ENCODE data around the gene NCAM2. TPM values are rescaled to one million over a fixed set of nuclear protein-coding genes. Genes with fewer than 3 reads are reported as not detected.

Gene NCAM2
- total RNA-seq, 4 donors from 2014 or later: 0.96 to 1.6 TPM; not detected in 2

GRCh38 chr21:21034036-21034435 is 35.8 kb downstream of the NCAM2 start:
- intact Hi-C loops (cut with DNase I; ENCODE audit: low total_unique reads): no loop called here
- in situ Hi-C loops (cut with MboI; ENCODE audit: low pct_ligation_motif_present in 1 of 4, low pct_unique_long_range_greater_than_20kb in 1 of 4, low sequenced_read_pairs in 3 of 4): no loop called here
- WGBS, 2 donors (ENCODE audit: low coverage in 1 of 2): 86 to 100% methylated on average over 2 of the region's 2 CpGs
- Histone ChIP-seq H3K9me3 (no peaks in the 10 kb centered on the region), H3K36me3 (no peaks in the 10 kb centered on the region), H3K27ac (no peak overlapping the region), H3K27me3 (no peaks in the 10 kb centered on the region), H3K4me3 (no peak overlapping the region), H3K4me1 (no peaks in the 10 kb centered on the region)
- TF ChIP-seq CTCF (IDR thresholded peaks at IDR 0.05): no peak
- TF ChIP-seq POLR2AphosphoS5 (IDR thresholded peaks at IDR 0.05): no peak
- no peak for TF ChIP-seq POLR2A (IDR thresholded peaks at IDR 0.05)
- TF ChIP-seq EP300 (IDR thresholded peaks at IDR 0.05; ENCODE audit: low read depth): no peak
- DNase-seq: no peak

- Histone ChIP-seq H3K36me3 (no peaks in the 10 kb centered on the region), H3K4me3 (no peak overlapping the region), H3K9me3 (no peaks in the 10 kb centered on the region), H3K27me3 (no peaks in the 10 kb centered on the region), H3K4me1 (no peaks in the 10 kb centered on the region), H3K27ac (no peak overlapping the region)
- intact Hi-C loops (cut with DNase I; ENCODE audit: low total_unique reads) (no loop called here), in situ Hi-C loops (cut with MboI; ENCODE audit: low pct_ligation_motif_present in 1 of 4, low pct_unique_long_range_greater_than_20kb in 1 of 4, low sequenced_read_pairs in 3 of 4) (no loop called here)
- 73 to 78% methylated on average over 6 of the region's 6 CpGs for WGBS, 2 donors (ENCODE audit: low coverage in 1 of 2)
- no peak for DNase-seq
- TF ChIP-seq POLR2A (IDR thresholded peaks at IDR 0.05) (no peak), EP300 (IDR thresholded peaks at IDR 0.05; ENCODE audit: low read depth) (no peak), POLR2AphosphoS5 (IDR thresholded peaks at IDR 0.05) (no peak), CTCF (IDR thresholded peaks at IDR 0.05) (no peak)
These were observed 41.5 kb downstream of the NCAM2 start for GRCh38 chr21:21039624-21040170.

GRCh38 chr21:21045518-21045917 is 47.3 kb downstream of the NCAM2 start:
- no peak for DNase-seq
- Histone ChIP-seq H3K27ac (no peak overlapping the region), H3K27me3 (no peaks in the 10 kb centered on the region), H3K4me3 (no peak overlapping the region), H3K9me3 (no peaks in the 10 kb centered on the region), H3K4me1 (no peaks in the 10 kb centered on the region), H3K36me3 (no peaks in the 10 kb centered on the region)
- no peak for TF ChIP-seq POLR2AphosphoS5 (IDR thresholded peaks at IDR 0.05)
- no peak for TF ChIP-seq EP300 (IDR thresholded peaks at IDR 0.05; ENCODE audit: low read depth)
- TF ChIP-seq CTCF (IDR thresholded peaks at IDR 0.05): no peak
- no peak for TF ChIP-seq POLR2A (IDR thresholded peaks at IDR 0.05)
- in situ Hi-C loops (cut with MboI; ENCODE audit: low pct_ligation_motif_present in 1 of 4, low pct_unique_long_range_greater_than_20kb in 1 of 4, low sequenced_read_pairs in 3 of 4): no loop called here
- 27 to 70% methylated on average over 1 to 3 of the region's 3 CpGs for WGBS, 2 donors (ENCODE audit: low coverage in 1 of 2)
- intact Hi-C loops (cut with DNase I; ENCODE audit: low total_unique reads): no loop called here

GRCh38 chr21:21046063-21046462 is 47.9 kb downstream of the NCAM2 start:
- in situ Hi-C loops (cut with MboI; ENCODE audit: low pct_ligation_motif_present in 1 of 4, low pct_unique_long_range_greater_than_20kb in 1 of 4, low sequenced_read_pairs in 3 of 4): no loop called here
- no peak for TF ChIP-seq EP300 (IDR thresholded peaks at IDR 0.05; ENCODE audit: low read depth)
- TF ChIP-seq CTCF (IDR thresholded peaks at IDR 0.05): no peak
- TF ChIP-seq POLR2AphosphoS5 (IDR thresholded peaks at IDR 0.05): no peak
- TF ChIP-seq POLR2A (IDR thresholded peaks at IDR 0.05): no peak
- no peak overlapping the region for H3K4me3 ChIP-seq
- no peaks in the 10 kb centered on the region for H3K27me3 ChIP-seq
- DNase-seq: no peak
- intact Hi-C loops (cut with DNase I; ENCODE audit: low total_unique reads): no loop called here
- WGBS, 2 donors (ENCODE audit: low coverage in 1 of 2): 57 to 63% methylated on average over 2 of the region's 2 CpGs
- H3K4me1 ChIP-seq: no peaks in the 10 kb centered on the region
- no peak overlapping the region for H3K27ac ChIP-seq
- no peaks in the 10 kb centered on the region for H3K9me3 ChIP-seq
- H3K36me3 ChIP-seq: no peaks in the 10 kb centered on the region
